Naive thymus-derived CD4-positive, alpha-beta T cell (primary cell): ENCODE measurements around the gene BBLN. TPM values are rescaled to one million over a fixed set of nuclear protein-coding genes. Genes with fewer than 3 reads are reported as not detected.

Experiments used
- ATAC-seq: fragments of 150-1000 bp; cut with Tn5 transposase; 2 replicates; pipeline ENCODE4 v1.10.0; 2021; ENCODE audit warnings: mild to moderate bottlenecking, moderate library complexity
- CTCF ChIA-PET: fragments of 350-600 bp; sonication (Branson Sonifier 250); formaldehyde crosslinking; loops from one replicate; lab custom pipeline; 2021; ENCODE audit warnings: antibody characterized with exemption; lab: Charles Lee
- POLR2A ChIA-PET: fragments of 350-600 bp; sonication (Branson Sonifier 250); formaldehyde crosslinking; loops from one replicate; lab custom pipeline; 2021; ENCODE audit warnings: antibody characterized with exemption, inconsistent platforms; lab: Charles Lee
- DNase-seq, 9 donors: peaks; one replicate each; pipeline versions ENCODE4 v3.0.0 to v3.0.0-alpha.2; 2020 to 2022; ENCODE audit warnings: mixed read lengths in 1 of 9
- H3K27ac ChIP-seq: one replicate; pipeline ENCODE4 v1.7.0; 2013; ENCODE audit warnings: mild to moderate bottlenecking, low read depth, low read length, moderate library complexity
- H3K27me3 ChIP-seq, 2 donors: one replicate each; pipeline ENCODE4 v1.7.0; 2013; ENCODE audit warnings: low read length in 2 of 2, mild to moderate bottlenecking in 2 of 2, moderate library complexity in 2 of 2; ENCODE audit not compliant: control insufficient read depth in 2 of 2, insufficient read depth in 2 of 2
- H3K36me3 ChIP-seq, 3 experiments: 1 replicate in 2 of 3; 2 replicates in 1 of 3; pipeline ENCODE4 v1.7.0; 2013; ENCODE audit warnings: low read length in 3 of 3, mild to moderate bottlenecking in 3 of 3, moderate library complexity in 1 of 3; ENCODE audit not compliant: insufficient read depth in 3 of 3, control insufficient read depth in 2 of 3
- H3K4me1 ChIP-seq, 2 donors: one replicate each; pipeline ENCODE4 v1.7.0; 2013; ENCODE audit warnings: low read length in 2 of 2, mild to moderate bottlenecking in 2 of 2, moderate library complexity in 1 of 2; ENCODE audit not compliant: control insufficient read depth in 2 of 2, insufficient read depth in 2 of 2
- H3K4me3 ChIP-seq: 2 replicates; pipeline ENCODE4 v1.7.0; 2013; ENCODE audit warnings: mild to moderate bottlenecking, low read length
- H3K9me3 ChIP-seq, 3 experiments: 1 replicate in 2 of 3; 2 replicates in 1 of 3; pipeline ENCODE4 v1.7.0; 2013; ENCODE audit warnings: low read length in 3 of 3; ENCODE audit not compliant: control insufficient read depth in 2 of 3
- H3K27ac Mint-ChIP-seq, 9 donors: one replicate each; pipeline ENCODE4 v1.8.0; 2020 to 2022; ENCODE audit warnings: mixed read lengths in 9 of 9, mild to moderate bottlenecking in 8 of 9, moderate library complexity in 5 of 9, inconsistent platforms in 2 of 9
- H3K27me3 Mint-ChIP-seq, 5 donors: one replicate each; pipeline ENCODE4 v1.8.0; 2021 to 2022; ENCODE audit warnings: mixed read lengths in 5 of 5, mild to moderate bottlenecking in 1 of 5
- H3K36me3 Mint-ChIP-seq, 5 donors: one replicate each; pipeline ENCODE4 v1.8.0; 2020 to 2022; ENCODE audit warnings: mixed read lengths in 5 of 5, mild to moderate bottlenecking in 3 of 5, inconsistent platforms in 1 of 5
- H3K4me1 Mint-ChIP-seq, 7 donors: one replicate each; pipeline ENCODE4 v1.8.0; 2020 to 2022; ENCODE audit warnings: mixed read lengths in 7 of 7, mild to moderate bottlenecking in 3 of 7, inconsistent platforms in 1 of 7
- H3K4me3 Mint-ChIP-seq, 10 donors: one replicate each; pipeline ENCODE4 v1.8.0; 2020 to 2022; ENCODE audit warnings: mild to moderate bottlenecking in 10 of 10, mixed read lengths in 10 of 10, moderate library complexity in 6 of 10, inconsistent platforms in 2 of 10
- H3K9me3 Mint-ChIP-seq, 11 donors: one replicate each; pipeline ENCODE4 v1.8.0; 2020 to 2022; ENCODE audit warnings: mixed read lengths in 11 of 11, mild to moderate bottlenecking in 4 of 11, inconsistent platforms in 1 of 11, moderate library complexity in 1 of 11
- intact Hi-C, 2 donors: fragments of 100-400 bp; cut with micrococcal nuclease; formaldehyde crosslinking; loops; one replicate each; pipeline ENCODE4 v1.15.1; 2023
- polyA plus RNA-seq, 2 donors: library from polyadenylated mRNA; unstranded; fragments of 300-500 nt; fragmentation: Illumina TruSeq; gene quantifications; one replicate each; pipeline ENCODE4 v1.2.3, GENCODE V29; 2021
- total RNA-seq, 6 experiments: library from RNA in 5 of 6; stranded (reverse) in 5 of 6; gene quantifications; 1 replicate in 5 of 6; 2 replicates in 1 of 6; pipeline ENCODE4 v1.2.3 and lab custom pipeline; 2021 to 2026

The BBLN gene
- total and polyA plus RNA-seq, 7 experiments from 2014 or later: 42.7 to 102 (median 53.2) TPM

- ATAC-seq (no peak), DNase-seq (no peak)
- H3K4me1 Mint-ChIP-seq: peaks cover 0 to 2% (median 0%) of the 10 kb centered on the region in 7 donors
- H3K36me3 ChIP-seq: peaks cover 0 to 66% (median 5%) of the 10 kb centered on the region in 3 experiments
- H3K9me3 Mint-ChIP-seq: no peaks in the 10 kb centered on the region
- ChIA-PET CTCF (no interaction called here), POLR2A (interaction anchor here (1.1 to 1.2 kb wide), 2 partner anchors 13 to 660 kb away, joined by 3 read pairs; partner anchors contain the start of gene SPOUT1)
- no peak overlapping the region for H3K4me3 Mint-ChIP-seq
- H3K27me3 Mint-ChIP-seq: no peaks in the 10 kb centered on the region
- intact Hi-C loops: no loop called here
- H3K4me1 ChIP-seq: no peaks in the 10 kb centered on the region
- no peaks in the 10 kb centered on the region for H3K27me3 ChIP-seq
- H3K27ac ChIP-seq: no peak overlapping the region
- no peak overlapping the region for H3K4me3 ChIP-seq
- H3K36me3 Mint-ChIP-seq: peaks cover 5 to 26% (median 8%) of the 10 kb centered on the region in 5 donors
- no peak overlapping the region for H3K27ac Mint-ChIP-seq
- H3K9me3 ChIP-seq: no peaks in the 10 kb centered on the region
These were observed 9.9 kb downstream of the BBLN start for GRCh38 chr9:128169925-128170324.

DNA sequence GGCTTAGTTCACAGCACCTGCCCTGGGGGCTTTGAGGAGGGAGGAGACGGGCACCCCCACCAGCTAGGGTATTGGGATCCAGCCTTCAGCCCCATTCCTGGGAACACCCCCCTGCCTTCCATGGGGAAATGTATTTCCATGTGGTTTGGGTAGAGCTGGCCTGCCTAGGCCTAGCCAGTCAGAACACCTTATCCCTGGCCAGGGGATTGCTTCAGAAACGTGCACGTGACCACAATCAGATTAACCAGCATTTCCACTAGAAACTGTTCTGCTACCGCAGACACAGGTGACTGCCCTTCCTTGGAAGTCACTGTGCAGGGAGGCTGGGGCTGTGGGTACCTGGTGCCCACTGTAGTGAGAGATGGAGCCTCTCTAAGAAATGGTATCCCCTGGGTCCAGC, 14.0 kb downstream of the BBLN start:
- intact Hi-C loops: loop anchor here in 1 of 2 donors (2.0 kb wide), 1 partner anchor 17 kb away; the partner anchor contains the start of gene CIZ1
- POLR2A ChIA-PET: interaction anchor here (1.5 kb wide), 1 partner anchor 9 kb away, joined by 5 read pairs; no protein-coding TSS in a partner anchor

GRCh38 chr9:128175102-128175563, 15.1 kb downstream of the BBLN start:
- Mint-ChIP-seq H3K36me3 (peaks cover 2 to 38% (median 13%) of the 10 kb centered on the region in 5 donors), H3K9me3 (peaks cover 0 to 1% (median 0%) of the 10 kb centered on the region in 11 donors), H3K27ac (peak overlapping the region in 1 of 9 donors; percentile 63), H3K4me1 (no peaks in the 10 kb centered on the region), H3K27me3 (no peaks in the 10 kb centered on the region), H3K4me3 (no peak overlapping the region)
- ChIA-PET POLR2A (interaction anchor here (0.6 to 1.5 kb wide), 4 partner anchors 10 to 65 kb away, joined by 3 to 5 read pairs (median 3); no protein-coding TSS in a partner anchor), CTCF (no interaction called here)
- Histone ChIP-seq H3K27me3 (no peaks in the 10 kb centered on the region), H3K36me3 (peaks cover 10 to 72% (median 17%) of the 10 kb centered on the region in 3 experiments), H3K4me3 (no peak overlapping the region), H3K27ac (no peak overlapping the region), H3K4me1 (no peaks in the 10 kb centered on the region), H3K9me3 (peaks cover 0 to 5% (median 0%) of the 10 kb centered on the region in 3 experiments)
- no peak for ATAC-seq
- DNase-seq: no peak
- intact Hi-C loops: loop anchor here in 1 of 2 donors (2.0 kb wide), 1 partner anchor 16 kb away; the partner anchor contains the start of gene CIZ1

More for the DNA sequence above, 14.0 kb downstream of the BBLN start:
- Histone ChIP-seq H3K36me3 (peaks cover 5 to 72% (median 17%) of the 10 kb centered on the region in 3 experiments), H3K27me3 (no peaks in the 10 kb centered on the region), H3K27ac (no peak overlapping the region), H3K4me1 (no peaks in the 10 kb centered on the region), H3K9me3 (peaks cover 0 to 3% (median 0%) of the 10 kb centered on the region in 3 experiments), H3K4me3 (no peak overlapping the region)
- Mint-ChIP-seq H3K27ac (peak overlapping the region in 2 of 9 donors; percentile 8 to 30), H3K36me3 (peaks cover 0 to 30% (median 6%) of the 10 kb centered on the region in 5 donors), H3K4me1 (no peaks in the 10 kb centered on the region), H3K27me3 (no peaks in the 10 kb centered on the region), H3K9me3 (no peaks in the 10 kb centered on the region), H3K4me3 (no peak overlapping the region)
- DNase-seq: no peak
- no peak for ATAC-seq
- CTCF ChIA-PET: no interaction called here

DNA sequence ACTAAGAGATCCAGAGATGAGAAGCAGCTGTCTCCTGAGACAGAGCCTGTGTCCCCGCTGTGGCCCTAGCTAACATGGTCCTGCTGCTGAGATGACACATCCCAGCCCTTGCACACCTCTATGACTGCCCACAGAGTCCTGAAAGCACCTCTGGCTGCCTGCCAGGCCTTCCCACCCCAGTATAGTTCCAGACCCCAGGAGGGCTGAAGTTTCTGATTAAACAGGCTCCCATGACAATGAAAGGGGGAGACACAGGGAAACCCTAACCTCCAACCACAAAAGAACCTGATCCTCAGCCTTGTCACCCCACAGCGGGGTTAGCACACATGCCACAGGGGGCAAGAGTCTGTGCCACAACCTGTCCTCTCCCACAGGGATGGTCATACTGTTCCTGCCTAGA, 15.7 kb downstream of the BBLN start:
- POLR2A ChIA-PET: interaction anchor here (0.6 to 1.0 kb wide), 2 partner anchors 13 to 23 kb away, joined by 3 read pairs; no protein-coding TSS in a partner anchor
- Histone ChIP-seq H3K4me3 (no peak overlapping the region), H3K9me3 (peaks cover 0 to 5% (median 0%) of the 10 kb centered on the region in 3 experiments), H3K27me3 (no peaks in the 10 kb centered on the region), H3K4me1 (no peaks in the 10 kb centered on the region), H3K36me3 (peaks cover 13 to 72% (median 17%) of the 10 kb centered on the region in 3 experiments), H3K27ac (no peak overlapping the region)
- no peaks in the 10 kb centered on the region for H3K27me3 Mint-ChIP-seq
- DNase-seq (no peak), ATAC-seq (no peak)
- H3K27ac Mint-ChIP-seq: peak overlapping the region in 1 of 9 donors; percentile 72
- H3K9me3 Mint-ChIP-seq: peaks cover 0 to 1% (median 0%) of the 10 kb centered on the region in 11 donors
- H3K4me1 Mint-ChIP-seq: no peaks in the 10 kb centered on the region
- intact Hi-C loops: loop anchor here in 1 of 2 donors (2.0 kb wide), 1 partner anchor 15 kb away; the partner anchor contains the start of gene CIZ1
- CTCF ChIA-PET: interaction anchor here (0.5 kb wide), 1 partner anchor 70 kb away, joined by 4 read pairs; no protein-coding TSS in a partner anchor
- no peak overlapping the region for H3K4me3 Mint-ChIP-seq
- peaks cover 5 to 43% (median 16%) of the 10 kb centered on the region in 5 donors for H3K36me3 Mint-ChIP-seq

GRCh38 chr9:128178806-128179431, 18.9 kb downstream of the BBLN start:
- Histone ChIP-seq H3K36me3 (peaks cover 13 to 87% (median 22%) of the 10 kb centered on the region in 3 experiments), H3K27me3 (no peaks in the 10 kb centered on the region), H3K9me3 (peaks cover 0 to 5% (median 0%) of the 10 kb centered on the region in 3 experiments), H3K4me3 (no peak overlapping the region), H3K4me1 (no peaks in the 10 kb centered on the region), H3K27ac (no peak overlapping the region)
- Mint-ChIP-seq H3K27me3 (no peaks in the 10 kb centered on the region), H3K9me3 (peaks cover 0 to 1% (median 0%) of the 10 kb centered on the region in 11 donors), H3K4me3 (no peak overlapping the region), H3K4me1 (peaks cover 0 to 2% (median 0%) of the 10 kb centered on the region in 7 donors), H3K27ac (no peak overlapping the region), H3K36me3 (peaks cover 9 to 53% (median 15%) of the 10 kb centered on the region in 5 donors)
- CTCF ChIA-PET: no interaction called here
- DNase-seq: no peak
- ATAC-seq: no peak
- intact Hi-C loops: no loop called here
- POLR2A ChIA-PET: interaction anchor here (1.6 kb wide), 1 partner anchor 11 kb away, joined by 4 read pairs; no protein-coding TSS in a partner anchor

GRCh38 chr9:128180001-128180400, 19.9 kb downstream of the BBLN start:
- H3K27ac ChIP-seq: no peak overlapping the region
- H3K27me3 ChIP-seq: no peaks in the 10 kb centered on the region
- no peak overlapping the region for H3K4me3 ChIP-seq
- ATAC-seq (no peak), DNase-seq (no peak)
- intact Hi-C loops: no loop called here
- no peaks in the 10 kb centered on the region for H3K4me1 ChIP-seq
- H3K36me3 ChIP-seq: peaks cover 13 to 83% (median 22%) of the 10 kb centered on the region in 3 experiments
- peaks cover 8 to 47% (median 17%) of the 10 kb centered on the region in 5 donors for H3K36me3 Mint-ChIP-seq
- CTCF ChIA-PET: no interaction called here
- H3K4me1 Mint-ChIP-seq: peaks cover 0 to 2% (median 0%) of the 10 kb centered on the region in 7 donors
- no peak overlapping the region for H3K4me3 Mint-ChIP-seq
- POLR2A ChIA-PET: no interaction called here
- peak overlapping the region in 1 of 9 donors; percentile 31 for H3K27ac Mint-ChIP-seq
- H3K9me3 Mint-ChIP-seq: peaks cover 0 to 1% (median 0%) of the 10 kb centered on the region in 11 donors
- peaks cover 0 to 5% (median 0%) of the 10 kb centered on the region in 3 experiments for H3K9me3 ChIP-seq
- H3K27me3 Mint-ChIP-seq: no peaks in the 10 kb centered on the region
